GM19099 (cell line): Measurements from ENCODE around the gene RARRES1.

Experiments
- POLR2A ChIP-seq: IDR thresholded peaks from 3 replicates; pipeline ENCODE4 v1.6.1; 2011; ENCODE audit warnings: low read depth; ENCODE audit not compliant: insufficient read length; ENCODE audit errors: extremely low read depth

RARRES1 gene

DNA sequence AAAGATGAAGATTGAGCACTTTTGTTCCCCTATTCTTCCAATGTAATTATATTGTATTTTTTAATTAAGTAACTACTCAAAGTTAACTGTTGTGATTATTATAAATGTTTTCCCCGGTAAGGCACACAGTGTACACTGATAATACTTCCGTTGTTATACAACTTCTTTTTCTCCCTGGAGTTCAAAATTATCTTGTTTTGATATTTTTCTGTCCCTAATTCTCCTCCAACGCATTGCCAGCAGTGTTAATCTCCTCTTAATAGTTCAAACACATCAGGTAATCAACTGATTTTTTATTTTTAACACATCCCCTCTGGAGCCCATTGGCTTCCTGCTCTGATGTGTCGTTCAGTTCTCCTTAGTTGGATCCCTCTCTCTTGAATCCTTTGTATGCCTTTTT is 37.3 kb upstream of the RARRES1 start:
- TF ChIP-seq POLR2A = no peak

DNA sequence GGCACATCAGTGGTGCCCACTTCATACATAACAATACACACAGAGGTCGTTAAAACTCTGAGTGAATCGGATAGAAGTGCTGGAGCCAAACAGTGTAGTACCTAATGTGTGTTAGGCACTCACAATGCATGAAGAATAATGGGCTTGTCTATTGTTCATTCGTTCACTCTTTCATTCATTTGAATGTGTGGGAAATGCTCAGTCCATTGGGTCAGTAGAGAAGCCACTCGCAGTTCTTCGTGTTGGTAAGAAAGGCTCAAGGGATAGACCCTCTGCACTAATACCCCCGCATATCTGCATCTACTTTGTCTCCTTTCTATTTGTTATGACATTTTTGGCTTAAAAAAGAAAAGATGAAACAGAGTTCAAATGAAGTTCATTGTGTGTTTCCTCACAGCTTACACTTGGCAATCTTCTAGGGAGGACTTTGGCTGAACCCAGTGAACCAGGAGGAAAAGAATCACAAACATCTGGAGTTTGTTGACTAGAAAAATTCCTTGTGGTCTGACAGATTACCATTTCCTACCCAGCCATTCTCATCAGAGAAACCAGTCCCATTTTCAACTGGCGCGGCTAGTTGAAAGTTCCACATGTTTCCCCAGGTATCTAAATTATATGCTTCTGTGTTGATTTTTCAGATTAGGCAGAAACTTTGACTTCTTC is 36.8 kb upstream of the RARRES1 start:
- TF ChIP-seq POLR2A = no peak

DNA sequence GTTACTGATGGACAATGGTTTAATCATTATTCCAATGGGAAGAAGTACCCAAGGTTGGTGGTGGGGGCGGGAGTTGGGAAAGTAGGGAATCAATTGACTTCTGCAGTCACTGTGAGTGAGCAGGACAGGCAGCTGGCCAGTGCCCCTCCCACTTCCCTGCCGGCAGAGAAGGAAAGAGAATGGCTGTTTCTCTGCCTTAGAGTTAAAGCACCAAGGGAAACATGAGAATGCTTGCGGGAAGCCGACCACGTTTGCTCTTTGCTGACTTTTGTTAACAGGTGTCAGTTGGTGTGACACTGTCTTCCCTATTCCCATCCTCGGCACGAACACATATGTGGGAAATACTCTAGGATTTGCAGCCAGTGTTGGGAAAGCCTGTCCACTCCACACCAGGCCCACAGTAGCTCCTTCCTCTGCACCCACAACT is 36.1 kb upstream of the RARRES1 start:
- TF ChIP-seq POLR2A = no peak

DNA sequence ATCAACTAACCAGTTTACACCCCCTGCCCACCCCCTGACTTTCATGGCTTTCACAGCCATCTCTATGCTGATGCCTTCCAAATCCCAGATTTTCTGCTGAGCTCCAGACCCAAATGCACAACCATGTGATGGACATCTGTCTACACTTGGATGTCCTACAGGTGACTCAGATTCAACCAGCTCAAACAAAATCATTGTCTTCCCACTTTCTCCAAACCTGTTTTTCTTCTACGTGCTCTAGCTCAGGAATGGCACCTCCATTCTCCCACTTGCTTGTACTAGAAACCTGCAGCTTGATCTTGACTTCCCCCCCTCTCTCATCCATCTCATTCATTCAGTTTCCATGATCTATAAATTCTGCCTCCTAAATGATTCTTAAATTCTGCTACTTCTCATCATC is 34.1 kb upstream of the RARRES1 start:
- no peak for TF ChIP-seq POLR2A

GRCh38 chr3:158765518-158766205 is 33.4 kb upstream of the RARRES1 start:
- no peak for TF ChIP-seq POLR2A

GRCh38 chr3:158763421-158763820 is 31.2 kb upstream of the RARRES1 start:
- TF ChIP-seq POLR2A = no peak

DNA sequence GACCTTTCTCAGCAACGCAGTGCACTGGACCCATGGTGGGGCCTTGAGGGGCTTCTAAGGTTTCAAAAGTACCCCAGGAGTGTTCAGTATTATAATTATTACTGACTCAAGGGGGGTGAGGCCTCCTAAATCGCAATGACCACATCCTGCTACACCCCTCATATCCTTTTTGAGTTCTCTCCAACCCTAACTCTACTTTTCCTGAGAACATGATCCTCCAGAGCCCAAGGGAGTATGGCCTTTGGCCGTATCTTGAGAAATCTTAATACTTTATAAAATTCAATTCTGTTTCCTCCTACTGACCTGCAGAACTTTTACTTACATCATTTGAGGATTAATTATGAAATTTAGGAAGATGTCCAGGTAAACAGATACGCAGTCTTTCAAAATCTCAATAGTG is 30.4 kb upstream of the RARRES1 start:
- no peak for TF ChIP-seq POLR2A

DNA sequence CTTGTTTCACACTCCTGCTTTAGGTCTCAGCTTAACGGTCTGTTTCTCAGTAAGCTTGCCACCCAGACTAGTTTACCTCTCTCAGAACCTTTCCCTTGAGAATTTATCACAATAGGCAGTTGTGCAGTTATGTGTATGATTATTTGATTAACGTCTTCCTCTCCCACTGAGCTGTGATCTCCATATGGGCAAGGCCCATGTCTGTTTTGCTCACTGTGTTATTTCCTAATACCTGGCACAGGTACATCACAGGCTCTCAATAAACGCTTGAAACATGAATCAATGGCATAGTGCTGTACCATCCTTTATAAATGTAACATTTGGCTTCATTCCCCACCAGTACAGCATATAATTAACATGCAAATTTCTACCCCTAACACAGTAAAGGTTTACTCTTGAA is 29.1 kb upstream of the RARRES1 start:
- TF ChIP-seq POLR2A = no peak

DNA sequence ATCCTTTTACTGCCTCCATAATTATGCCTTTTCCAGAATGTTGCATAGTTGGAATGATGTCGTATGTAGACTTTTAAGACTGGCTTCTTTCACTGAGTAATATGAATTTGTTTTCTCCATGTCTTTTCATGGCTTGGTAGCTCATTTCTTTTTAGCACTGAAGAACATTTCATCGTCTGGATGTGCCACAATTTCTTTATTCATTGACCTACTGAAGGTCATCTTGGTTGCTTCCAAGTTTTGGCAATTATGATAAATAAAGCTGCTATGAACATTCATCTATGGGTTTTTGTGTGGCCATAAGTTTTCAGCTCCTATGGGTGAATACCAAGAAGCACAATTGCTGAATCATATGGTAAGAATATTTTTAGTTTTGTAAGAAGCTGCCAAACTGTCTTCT is 23.2 kb upstream of the RARRES1 start:
- TF ChIP-seq POLR2A = no peak

GRCh38 chr3:158753854-158754253 is 21.6 kb upstream of the RARRES1 start:
- TF ChIP-seq POLR2A = no peak

- no peak for TF ChIP-seq POLR2A
Measured at GRCh38 chr3:158751316-158751715, 19.1 kb upstream of the RARRES1 start.

DNA sequence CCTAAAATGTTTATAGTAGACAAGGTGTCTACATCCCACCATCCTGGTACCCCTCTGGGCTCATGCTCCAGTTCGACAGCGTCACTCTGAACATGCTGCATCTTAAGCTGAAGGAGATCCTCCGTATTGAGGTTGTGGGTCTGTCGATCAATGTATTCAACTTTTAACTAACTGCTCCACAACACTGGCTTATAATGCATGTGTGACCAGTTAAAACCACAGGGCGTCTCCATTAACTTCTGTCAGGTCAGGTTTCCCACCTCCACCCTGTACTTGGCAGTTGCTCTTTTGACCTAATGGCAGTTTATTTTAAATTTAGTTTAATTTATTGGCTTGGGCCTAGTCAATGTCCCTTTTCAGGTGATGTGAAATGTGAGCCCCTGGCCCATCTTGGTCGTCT is 17.8 kb upstream of the RARRES1 start:
- no peak for TF ChIP-seq POLR2A

- TF ChIP-seq POLR2A = no peak
Measured at GRCh38 chr3:158749526-158749925, 17.3 kb upstream of the RARRES1 start.

GRCh38 chr3:158748237-158748828 is 16.1 kb upstream of the RARRES1 start:
- no peak for TF ChIP-seq POLR2A

GRCh38 chr3:158747417-158747816 is 15.2 kb upstream of the RARRES1 start:
- no peak for TF ChIP-seq POLR2A

- no peak for TF ChIP-seq POLR2A
Measured at GRCh38 chr3:158745551-158745950, 13.3 kb upstream of the RARRES1 start.
